ENCODE measurements around the gene COL10A1.

The COL10A1 gene

GRCh38 chr6:116108836-116109235 lies 17.1 kb downstream of the COL10A1 start:
- DNase-seq (ENCODE audit: low read depth): no peak
- H3K4me3 ChIP-seq (ENCODE audit: low read depth, low read length): no peak overlapping the region
- TF ChIP-seq CTCF (IDR thresholded peaks at IDR 0.05; ENCODE audit: insufficient read depth, low read depth, low read length, missing control alignments): no peak

- TF ChIP-seq CTCF (IDR thresholded peaks at IDR 0.05; ENCODE audit: insufficient read depth, low read depth, low read length, missing control alignments): no peak
- DNase-seq (ENCODE audit: low read depth): no peak
- peak overlapping the region; percentile 29; the same call in 1 of the 2 replicates for H3K4me3 ChIP-seq (ENCODE audit: low read depth, low read length)
Observed at GRCh38 chr6:116106146-116106545, 19.8 kb downstream of the COL10A1 start.

GRCh38 chr6:116105247-116105646 lies 20.7 kb downstream of the COL10A1 start:
- no peak overlapping the region for H3K4me3 ChIP-seq (ENCODE audit: low read depth, low read length)
- no peak for TF ChIP-seq CTCF (IDR thresholded peaks at IDR 0.05; ENCODE audit: insufficient read depth, low read depth, low read length, missing control alignments)
- DNase-seq (ENCODE audit: low read depth): no peak

- H3K4me3 ChIP-seq (ENCODE audit: low read depth, low read length): no peak overlapping the region
- no peak for DNase-seq (ENCODE audit: low read depth)
- TF ChIP-seq CTCF (IDR thresholded peaks at IDR 0.05; ENCODE audit: insufficient read depth, low read depth, low read length, missing control alignments): no peak
Observed at GRCh38 chr6:116104636-116105035, 21.3 kb downstream of the COL10A1 start.

GRCh38 chr6:116102873-116103272 lies 23.1 kb downstream of the COL10A1 start:
- H3K4me3 ChIP-seq (ENCODE audit: low read depth, low read length): peak overlapping the region; percentile 49
- TF ChIP-seq CTCF (IDR thresholded peaks at IDR 0.05; ENCODE audit: insufficient read depth, low read depth, low read length, missing control alignments): no peak
- DNase-seq (ENCODE audit: low read depth): peak; percentile 48

GRCh38 chr6:116101790-116102189 lies 24.1 kb downstream of the COL10A1 start:
- no peak for TF ChIP-seq CTCF (IDR thresholded peaks at IDR 0.05; ENCODE audit: insufficient read depth, low read depth, low read length, missing control alignments)
- peak; percentile 26 for DNase-seq (ENCODE audit: low read depth)
- H3K4me3 ChIP-seq (ENCODE audit: low read depth, low read length): peak overlapping the region; percentile 49

GRCh38 chr6:116101302-116101718 lies 24.6 kb downstream of the COL10A1 start:
- no peak for DNase-seq (ENCODE audit: low read depth)
- TF ChIP-seq CTCF (IDR thresholded peaks at IDR 0.05; ENCODE audit: insufficient read depth, low read depth, low read length, missing control alignments): no peak
- peak overlapping the region; percentile 49 for H3K4me3 ChIP-seq (ENCODE audit: low read depth, low read length)

Data from GM12865 (cell line).